Activated CD4-positive, alpha-beta T cell treated with anti-CD3 and anti-CD28 coated beads, Interleukin-2, amount 10 ng/mL, durations not matched to agents 7 days and 5 days (primary cell): ENCODE data around the gene ETV7. TPM values are rescaled to one million over a fixed set of nuclear protein-coding genes. Genes with fewer than 3 reads are reported as not detected.
"Not testable (repeated sequence)": the region's sequence is repeated elsewhere in the genome, so short reads cannot be mapped to it uniquely, and the experiment has no call there.

Experiments
- CTCF ChIA-PET: fragments of 350-600 bp; sonication (Branson Sonifier 250); formaldehyde crosslinking; loops from one replicate; lab custom pipeline; 2021; ENCODE audit warnings: antibody characterized with exemption; lab: Charles Lee
- POLR2A ChIA-PET: fragments of 350-600 bp; sonication (Branson Sonifier 250); formaldehyde crosslinking; loops from one replicate; lab custom pipeline; 2021; ENCODE audit warnings: antibody characterized with exemption; lab: Charles Lee
- DNase-seq: peaks from one replicate; pipeline ENCODE4 v3.0.0-alpha.2; 2020
- H3K27ac Mint-ChIP-seq: one replicate; pipeline ENCODE4 v1.8.0; 2021; ENCODE audit warnings: mild to moderate bottlenecking, moderate library complexity, mixed read lengths
- H3K27me3 Mint-ChIP-seq: one replicate; pipeline ENCODE4 v1.8.0; 2021; ENCODE audit warnings: mixed read lengths
- H3K36me3 Mint-ChIP-seq: one replicate; pipeline ENCODE4 v1.8.0; 2021; ENCODE audit warnings: low read depth, mixed read lengths
- H3K4me1 Mint-ChIP-seq: one replicate; pipeline ENCODE4 v1.8.0; 2021; ENCODE audit warnings: mixed read lengths
- H3K4me3 Mint-ChIP-seq: one replicate; pipeline ENCODE4 v1.8.0; 2021; ENCODE audit warnings: mild to moderate bottlenecking, moderate library complexity, mixed read lengths
- H3K9me3 Mint-ChIP-seq: one replicate; pipeline ENCODE4 v1.8.0; 2021; ENCODE audit warnings: mixed read lengths
- total RNA-seq, 2 experiments: library from RNA; stranded (reverse); gene quantifications; one replicate each; pipeline ENCODE4 v1.2.3, GENCODE V29; 2021

The ETV7 gene
- total RNA-seq, 2 experiments from 2014 or later, result 13.4 to 15.3 TPM

DNA sequence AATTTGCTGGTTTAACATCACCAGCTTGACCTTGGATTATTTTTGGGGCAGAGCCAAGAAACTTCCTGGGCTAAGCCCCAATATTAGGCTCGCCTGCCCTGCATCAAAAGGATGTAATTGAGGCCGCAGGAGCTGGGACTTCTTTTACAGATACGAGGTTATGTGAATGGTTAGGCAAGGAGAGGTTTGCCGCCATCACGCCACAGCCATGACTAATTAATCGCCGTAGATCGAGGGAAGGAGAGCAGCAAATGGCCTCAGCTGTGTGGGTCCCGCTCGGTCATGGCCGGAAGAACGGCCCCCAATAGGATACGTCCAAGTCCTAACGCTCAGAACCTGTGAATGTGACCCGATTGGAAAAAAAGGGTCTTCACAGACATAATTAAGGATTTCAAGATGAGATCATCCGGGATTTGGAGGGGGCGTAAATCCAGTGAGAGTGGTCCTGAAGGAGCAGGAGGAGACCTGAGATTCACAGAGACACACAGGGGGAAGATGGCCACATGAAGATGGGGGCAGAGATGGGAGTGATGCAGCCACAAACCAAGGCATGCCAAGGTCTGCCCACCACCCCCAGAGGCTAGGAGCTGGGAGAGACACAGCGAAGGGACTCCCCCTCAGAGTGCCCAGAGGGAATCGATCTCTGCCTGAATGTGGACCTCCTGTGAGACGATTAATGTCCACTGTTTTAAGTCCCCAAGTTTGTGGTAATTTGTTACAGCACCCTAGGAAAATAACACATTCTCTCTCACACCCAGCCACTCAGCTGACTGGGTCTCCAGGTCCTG is 40.8 kb downstream of the ETV7 start:
- POLR2A ChIA-PET, result no interaction called here
- Mint-ChIP-seq H3K36me3 (no peaks in the 10 kb centered on the region), H3K27ac (no peak overlapping the region), H3K4me3 (no peak overlapping the region), H3K4me1 (no peaks in the 10 kb centered on the region), H3K9me3 (no peaks in the 10 kb centered on the region), H3K27me3 (peaks cover 11% of the 10 kb centered on the region)
- no peak for DNase-seq
- CTCF ChIA-PET, result interaction anchor here (0.8 to 3.4 kb wide), 4 partner anchors 9 to 56 kb away, joined by 3 to 8 read pairs (median 3); no protein-coding TSS in a partner anchor

DNA sequence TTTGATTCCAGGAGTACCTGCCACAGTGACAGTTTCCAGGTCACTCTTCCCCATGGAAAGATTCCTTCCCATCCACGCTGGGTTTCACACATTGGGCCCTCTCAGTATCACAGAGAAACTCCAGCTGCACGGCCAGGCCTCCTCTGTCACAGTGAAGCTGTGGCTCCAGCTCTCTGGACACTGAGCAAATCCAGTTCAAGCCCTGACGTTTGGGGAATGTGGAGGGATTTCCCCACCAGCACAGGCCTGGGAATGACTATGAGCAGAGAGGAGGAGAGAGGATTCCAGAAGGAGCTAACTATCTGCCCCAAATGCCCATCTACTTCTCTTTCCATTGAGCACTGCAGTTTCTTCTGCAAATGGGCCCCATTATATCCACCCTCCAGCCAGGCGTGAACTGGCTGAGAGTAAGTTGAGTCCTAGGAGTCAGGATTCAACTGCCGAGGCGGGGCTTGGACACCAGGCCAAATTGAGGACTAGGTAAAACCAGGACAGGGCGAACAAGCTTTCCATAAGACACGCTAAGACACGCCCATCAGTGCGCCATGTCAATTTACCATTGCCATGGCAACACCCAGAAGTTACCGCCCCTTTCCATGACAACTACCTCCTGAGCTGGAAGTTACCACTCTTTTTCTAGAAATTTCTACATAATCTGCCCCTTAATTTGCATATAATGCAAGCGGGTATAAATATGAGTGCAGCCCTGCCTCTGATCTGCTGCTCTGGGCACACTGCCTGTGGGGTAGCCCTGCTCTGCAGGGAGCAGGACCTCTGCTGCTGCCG is 41.6 kb downstream of the ETV7 start:
- ChIA-PET CTCF (interaction anchor here (0.8 to 3.4 kb wide), 3 partner anchors 10 to 57 kb away, joined by 3 to 8 read pairs (median 3); no protein-coding TSS in a partner anchor), POLR2A (no interaction called here)
- Mint-ChIP-seq H3K27ac (no peak overlapping the region), H3K4me1 (peaks cover 1% of the 10 kb centered on the region), H3K4me3 (no peak overlapping the region), H3K9me3 (no peaks in the 10 kb centered on the region), H3K27me3 (peaks cover 11% of the 10 kb centered on the region), H3K36me3 (no peaks in the 10 kb centered on the region)
- DNase-seq, result no peak

DNA sequence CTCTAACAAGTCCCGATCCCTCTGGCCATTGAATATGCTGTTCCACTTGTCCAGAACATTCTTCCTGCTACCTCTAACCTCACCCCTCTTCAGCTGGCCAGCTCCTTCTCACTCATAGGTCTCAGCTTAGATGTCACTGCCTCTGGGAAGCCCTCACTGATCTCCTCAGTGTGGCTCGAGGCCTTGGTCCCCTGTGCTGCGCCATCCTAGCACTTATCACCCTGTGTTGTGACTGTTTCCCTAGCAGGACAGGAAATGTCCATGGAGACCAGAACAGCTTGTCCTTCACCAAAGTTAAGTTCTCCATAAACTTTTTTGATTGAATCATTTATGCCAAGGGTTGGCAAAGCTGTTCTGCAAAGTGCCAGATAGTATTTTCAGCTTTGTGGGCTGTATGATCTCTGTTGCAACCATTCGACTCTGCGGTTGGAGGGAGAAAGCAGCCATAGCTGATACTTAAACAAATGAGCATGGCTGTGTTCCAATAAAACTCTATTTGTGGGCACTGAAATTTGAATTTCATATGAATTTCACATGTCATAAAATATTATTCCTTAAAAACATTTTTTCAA is 44.3 kb downstream of the ETV7 start:
- Mint-ChIP-seq H3K27me3 (peaks cover 17% of the 10 kb centered on the region), H3K4me1 (peaks cover 6% of the 10 kb centered on the region), H3K27ac (no peak overlapping the region), H3K36me3 (no peaks in the 10 kb centered on the region), H3K4me3 (no peak overlapping the region), H3K9me3 (no peaks in the 10 kb centered on the region)
- no peak for DNase-seq
- ChIA-PET POLR2A (no interaction called here), CTCF (interaction anchor here (1.0 kb wide), 1 partner anchor 314 kb away, joined by 3 read pairs; no protein-coding TSS in a partner anchor)

DNA sequence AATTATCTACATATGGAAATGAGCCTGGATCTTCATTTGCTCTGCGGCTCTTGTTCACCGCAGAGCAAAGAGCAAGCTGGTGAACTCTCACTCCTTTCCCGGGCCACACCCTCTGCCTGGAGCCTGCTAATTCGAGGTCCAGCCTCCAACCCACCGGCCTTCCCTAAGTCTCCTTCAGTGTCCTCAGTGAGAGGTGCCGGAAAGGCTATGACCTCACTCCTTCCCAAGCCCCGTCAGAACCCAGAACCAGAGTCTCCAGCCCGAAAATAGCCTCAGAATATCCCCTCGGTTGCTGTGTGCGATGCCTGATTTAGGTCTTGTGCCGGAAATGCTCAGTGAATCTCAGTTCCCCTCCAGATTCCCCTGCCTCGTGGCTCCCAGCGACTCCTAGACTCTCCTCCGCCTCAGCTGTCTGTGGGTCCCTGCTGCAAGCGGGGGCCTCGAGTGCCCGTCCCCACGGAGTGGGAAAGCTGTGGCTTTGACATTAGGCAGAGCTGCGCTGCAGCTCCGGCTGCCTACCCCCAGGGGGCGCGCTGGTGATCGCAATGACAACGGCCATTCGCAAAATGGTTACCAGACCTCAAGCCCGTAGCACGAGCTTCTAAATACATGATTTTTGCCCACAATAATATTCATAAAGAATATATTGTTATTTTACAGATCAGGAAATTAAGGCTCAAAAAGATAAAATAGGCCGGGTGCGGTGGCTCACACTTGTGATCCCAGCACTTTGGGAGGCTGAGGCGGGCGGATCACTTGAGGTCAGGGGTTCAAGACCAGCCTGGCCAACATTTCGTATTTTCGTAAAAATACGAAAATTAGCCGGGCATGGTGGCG is 46.6 kb downstream of the ETV7 start:
- ChIA-PET POLR2A (no interaction called here), CTCF (interaction anchor here (0.6 to 1.9 kb wide), 20 partner anchors 10 to 781 kb away, joined by 3 to 16 read pairs (median 4); partner anchors contain the start of genes ETV7 and MAPK14)
- Mint-ChIP-seq H3K27ac (no peak overlapping the region), H3K4me1 (peaks cover 11% of the 10 kb centered on the region), H3K27me3 (peaks cover 23% of the 10 kb centered on the region), H3K9me3 (no peaks in the 10 kb centered on the region), H3K4me3 (no peak overlapping the region), H3K36me3 (no peaks in the 10 kb centered on the region)
- peak; percentile 73 for DNase-seq

DNA sequence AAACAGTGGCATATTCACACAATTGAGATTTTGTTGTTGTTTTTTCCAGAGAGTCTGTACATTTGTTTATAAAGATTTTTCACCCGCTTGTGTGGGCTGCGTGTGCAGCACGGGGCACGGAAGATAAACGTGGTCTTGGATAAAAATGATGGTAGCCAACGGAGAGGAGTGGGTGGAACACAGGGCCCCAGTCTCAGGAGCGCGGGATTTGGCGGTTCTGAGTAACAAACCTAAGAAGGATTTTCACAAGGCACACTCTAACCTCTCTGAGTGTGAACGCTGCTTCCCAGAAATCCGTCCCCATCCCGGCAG is 47.2 kb downstream of the ETV7 start:
- no peak overlapping the region for H3K4me3 Mint-ChIP-seq
- POLR2A ChIA-PET, result no interaction called here
- no peaks in the 10 kb centered on the region for H3K9me3 Mint-ChIP-seq
- H3K27me3 Mint-ChIP-seq, result peaks cover 29% of the 10 kb centered on the region
- no peak overlapping the region for H3K27ac Mint-ChIP-seq
- CTCF ChIA-PET, result interaction anchor here (1.1 to 1.9 kb wide), 11 partner anchors 11 to 442 kb away, joined by 3 to 16 read pairs (median 6); partner anchors contain the start of gene ETV7
- no peaks in the 10 kb centered on the region for H3K36me3 Mint-ChIP-seq
- H3K4me1 Mint-ChIP-seq, result peaks cover 11% of the 10 kb centered on the region
- no peak for DNase-seq

GRCh38 chr6:36339146-36339545 is 48.3 kb downstream of the ETV7 start:
- no peak overlapping the region for H3K27ac Mint-ChIP-seq
- H3K4me1 Mint-ChIP-seq, result peaks cover 11% of the 10 kb centered on the region
- no peak for DNase-seq
- H3K4me3 Mint-ChIP-seq, result no peak overlapping the region
- POLR2A ChIA-PET, result no interaction called here
- H3K36me3 Mint-ChIP-seq, result no peaks in the 10 kb centered on the region
- H3K27me3 Mint-ChIP-seq, result peaks cover 40% of the 10 kb centered on the region
- no peaks in the 10 kb centered on the region for H3K9me3 Mint-ChIP-seq
- CTCF ChIA-PET, result no interaction called here

GRCh38 chr6:36338223-36338622 is 49.2 kb downstream of the ETV7 start:
- H3K27ac Mint-ChIP-seq, DNase-seq, H3K9me3 Mint-ChIP-seq, H3K36me3 Mint-ChIP-seq, H3K4me3 Mint-ChIP-seq: not testable (repeated sequence)
- peaks cover 11% of the 10 kb centered on the region for H3K4me1 Mint-ChIP-seq
- peaks cover 49% of the 10 kb centered on the region for H3K27me3 Mint-ChIP-seq
- ChIA-PET CTCF (interaction anchor here (1.1 kb wide), 1 partner anchor 150 kb away, joined by 3 read pairs; no protein-coding TSS in a partner anchor), POLR2A (interaction anchor here (0.7 kb wide), 1 partner anchor 13 kb away, joined by 5 read pairs; no protein-coding TSS in a partner anchor)

GRCh38 chr6:36337814-36338213 is 49.7 kb downstream of the ETV7 start:
- Mint-ChIP-seq H3K9me3 (no peaks in the 10 kb centered on the region), H3K27ac (no peak overlapping the region), H3K4me3 (no peak overlapping the region), H3K36me3 (no peaks in the 10 kb centered on the region), H3K27me3 (peaks cover 50% of the 10 kb centered on the region), H3K4me1 (peaks cover 11% of the 10 kb centered on the region)
- ChIA-PET POLR2A (interaction anchor here (0.7 kb wide), 1 partner anchor 13 kb away, joined by 5 read pairs; no protein-coding TSS in a partner anchor), CTCF (interaction anchor here (1.1 kb wide), 1 partner anchor 150 kb away, joined by 3 read pairs; no protein-coding TSS in a partner anchor)
- no peak for DNase-seq

GRCh38 chr6:36336779-36337241 is 50.7 kb downstream of the ETV7 start, which contains the start of gene BNIP5:
TSS of gene BNIP5 (minus strand) at chr6:36336888. CDS start at chr6:36330690, 6,198 bp downstream.
- Mint-ChIP-seq H3K27me3 (peaks cover 54% of the 10 kb centered on the region), H3K4me1 (peaks cover 11% of the 10 kb centered on the region), H3K36me3 (no peaks in the 10 kb centered on the region), H3K9me3 (no peaks in the 10 kb centered on the region), H3K27ac (no peak within 1 kb of the TSS), H3K4me3 (no peak within 1 kb of the TSS)
- CTCF ChIA-PET, result interaction anchor here (0.6 to 1.1 kb wide), 4 partner anchors 15 to 524 kb away, joined by 3 to 4 read pairs (median 3); no protein-coding TSS in a partner anchor
- no peak for DNase-seq
- POLR2A ChIA-PET, result no interaction called here

- Mint-ChIP-seq H3K4me1 (peaks cover 11% of the 10 kb centered on the region), H3K9me3 (no peaks in the 10 kb centered on the region), H3K27ac (no peak overlapping the region), H3K4me3 (no peak overlapping the region), H3K36me3 (no peaks in the 10 kb centered on the region), H3K27me3 (peaks cover 54% of the 10 kb centered on the region)
- ChIA-PET CTCF (interaction anchor here (0.9 to 1.1 kb wide), 2 partner anchors 16 to 422 kb away, joined by 3 to 4 read pairs; no protein-coding TSS in a partner anchor), POLR2A (no interaction called here)
- DNase-seq, result no peak
Measured at GRCh38 chr6:36336208-36336710, 51.2 kb downstream of the ETV7 start.

- H3K36me3 Mint-ChIP-seq, result no peaks in the 10 kb centered on the region
- H3K27ac Mint-ChIP-seq, result no peak overlapping the region
- CTCF ChIA-PET, result interaction anchor here (1.1 kb wide), 1 partner anchor 423 kb away, joined by 3 read pairs; no protein-coding TSS in a partner anchor
- POLR2A ChIA-PET, result no interaction called here
- peaks cover 51% of the 10 kb centered on the region for H3K27me3 Mint-ChIP-seq
- H3K9me3 Mint-ChIP-seq, result no peaks in the 10 kb centered on the region
- no peak for DNase-seq
- H3K4me3 Mint-ChIP-seq, result no peak overlapping the region
- H3K4me1 Mint-ChIP-seq, result peaks cover 7% of the 10 kb centered on the region
Measured at GRCh38 chr6:36335465-36336207, 51.8 kb downstream of the ETV7 start.
